Measurements from ENCODE around the gene SPOP. TPM values are rescaled to one million over a fixed set of nuclear protein-coding genes. Genes with fewer than 3 reads are reported as not detected.

The SPOP gene
- total RNA-seq, 1 experiment from 2014 or later, result 52.3 TPM

DNA sequence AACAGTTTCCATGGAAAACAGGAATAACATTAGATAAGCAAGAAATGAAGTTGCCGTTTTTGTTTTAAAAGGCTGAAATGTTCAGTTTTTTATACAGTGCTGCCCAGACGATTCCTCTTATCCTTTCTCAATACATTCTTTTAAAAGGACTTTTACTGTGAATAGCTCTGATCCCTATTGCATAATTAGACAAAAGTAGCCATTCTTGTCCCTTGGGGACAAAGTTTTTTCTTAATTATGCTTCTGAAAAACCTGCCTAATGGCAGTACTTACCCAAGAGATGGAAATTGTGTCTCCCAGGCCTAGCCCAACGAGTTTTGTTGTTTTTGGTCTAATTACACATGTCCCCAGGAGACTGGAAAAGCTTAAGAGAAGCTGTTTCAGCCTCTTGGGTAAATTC is 74.7 kb downstream of the SPOP start:
- no peaks in the 10 kb centered on the region for H3K4me1 Mint-ChIP-seq (ENCODE audit: insufficient read depth, unreplicated experiment)
- H3K36me3 Mint-ChIP-seq (ENCODE audit: insufficient read depth, unreplicated experiment), result peaks cover 85% of the 10 kb centered on the region
- TF ChIP-seq, protein P1, sequence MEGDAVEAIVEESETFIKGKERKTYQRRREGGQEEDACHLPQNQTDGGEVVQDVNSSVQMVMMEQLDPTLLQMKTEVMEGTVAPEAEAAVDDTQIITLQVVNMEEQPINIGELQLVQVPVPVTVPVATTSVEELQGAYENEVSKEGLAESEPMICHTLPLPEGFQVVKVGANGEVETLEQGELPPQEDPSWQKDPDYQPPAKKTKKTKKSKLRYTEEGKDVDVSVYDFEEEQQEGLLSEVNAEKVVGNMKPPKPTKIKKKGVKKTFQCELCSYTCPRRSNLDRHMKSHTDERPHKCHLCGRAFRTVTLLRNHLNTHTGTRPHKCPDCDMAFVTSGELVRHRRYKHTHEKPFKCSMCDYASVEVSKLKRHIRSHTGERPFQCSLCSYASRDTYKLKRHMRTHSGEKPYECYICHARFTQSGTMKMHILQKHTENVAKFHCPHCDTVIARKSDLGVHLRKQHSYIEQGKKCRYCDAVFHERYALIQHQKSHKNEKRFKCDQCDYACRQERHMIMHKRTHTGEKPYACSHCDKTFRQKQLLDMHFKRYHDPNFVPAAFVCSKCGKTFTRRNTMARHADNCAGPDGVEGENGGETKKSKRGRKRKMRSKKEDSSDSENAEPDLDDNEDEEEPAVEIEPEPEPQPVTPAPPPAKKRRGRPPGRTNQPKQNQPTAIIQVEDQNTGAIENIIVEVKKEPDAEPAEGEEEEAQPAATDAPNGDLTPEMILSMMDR (IDR thresholded peaks at IDR 0.05; ENCODE audit: unreplicated experiment), result no peak
- H3K9me3 Mint-ChIP-seq (ENCODE audit: unreplicated experiment), result no peaks in the 10 kb centered on the region
- ChIA-PET POLR2A (interaction anchor here (1.0 to 2.1 kb wide), 3 partner anchors 8 to 19 kb away, joined by 3 to 10 read pairs (median 4); no protein-coding TSS in a partner anchor), CTCF (interaction anchor here (0.5 to 1.6 kb wide), 4 partner anchors 10 to 559 kb away, joined by 3 to 4 read pairs (median 4); no protein-coding TSS in a partner anchor)
- no peaks in the 10 kb centered on the region for H3K27me3 Mint-ChIP-seq (ENCODE audit: insufficient read depth, unreplicated experiment)
- BruUV-seq (replicated peaks), result no TSS peak
- no peak for DNase-seq (ENCODE audit: unreplicated experiment)
- no peak overlapping the region for H3K4me3 Mint-ChIP-seq (ENCODE audit: unreplicated experiment)
- intact Hi-C loops (cut with micrococcal nuclease), result no loop called here
- H3K27ac Mint-ChIP-seq (ENCODE audit: low read depth, unreplicated experiment), result no peak overlapping the region

GRCh38 chr17:49602783-49603182 is 75.1 kb downstream of the SPOP start:
- H3K9me3 Mint-ChIP-seq (ENCODE audit: unreplicated experiment), result no peaks in the 10 kb centered on the region
- TF ChIP-seq, protein P1 (IDR thresholded peaks at IDR 0.05; ENCODE audit: unreplicated experiment), result no peak
- ChIA-PET POLR2A (interaction anchor here (1.0 to 2.1 kb wide), 4 partner anchors 8 to 20 kb away, joined by 3 to 10 read pairs (median 4); no protein-coding TSS in a partner anchor), CTCF (interaction anchor here (0.5 to 1.6 kb wide), 3 partner anchors 9 to 350 kb away, joined by 3 to 4 read pairs (median 4); no protein-coding TSS in a partner anchor)
- H3K27me3 Mint-ChIP-seq (ENCODE audit: insufficient read depth, unreplicated experiment), result no peaks in the 10 kb centered on the region
- no peak overlapping the region for H3K4me3 Mint-ChIP-seq (ENCODE audit: unreplicated experiment)
- H3K27ac Mint-ChIP-seq (ENCODE audit: low read depth, unreplicated experiment), result no peak overlapping the region
- BruUV-seq (replicated peaks), result no TSS peak
- DNase-seq (ENCODE audit: unreplicated experiment), result no peak
- intact Hi-C loops (cut with micrococcal nuclease), result no loop called here
- H3K4me1 Mint-ChIP-seq (ENCODE audit: insufficient read depth, unreplicated experiment), result no peaks in the 10 kb centered on the region
- peaks cover 84% of the 10 kb centered on the region for H3K36me3 Mint-ChIP-seq (ENCODE audit: insufficient read depth, unreplicated experiment)

DNA sequence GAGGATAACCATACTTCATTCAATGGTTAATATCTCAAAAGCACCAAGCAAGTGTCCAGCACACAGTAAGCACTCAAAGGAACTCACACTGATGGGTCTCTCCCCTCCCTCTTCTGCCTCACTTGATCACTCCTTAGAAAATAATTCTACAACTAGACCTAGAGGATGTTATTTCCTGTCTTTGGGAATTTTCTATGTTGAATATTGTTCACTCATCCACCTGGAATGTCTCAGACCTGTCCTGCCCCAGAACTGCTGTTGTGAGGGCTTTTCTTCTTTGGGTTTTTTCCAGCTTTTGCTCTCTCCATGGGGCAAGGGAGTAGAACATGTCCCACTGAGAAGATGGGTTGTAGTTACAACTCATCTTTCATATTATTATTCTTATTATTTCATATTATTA is 76.9 kb downstream of the SPOP start:
- Mint-ChIP-seq H3K4me3 (ENCODE audit: unreplicated experiment) (no peak overlapping the region), H3K27ac (ENCODE audit: low read depth, unreplicated experiment) (no peak overlapping the region), H3K36me3 (ENCODE audit: insufficient read depth, unreplicated experiment) (peaks cover 83% of the 10 kb centered on the region), H3K9me3 (ENCODE audit: unreplicated experiment) (no peaks in the 10 kb centered on the region), H3K27me3 (ENCODE audit: insufficient read depth, unreplicated experiment) (no peaks in the 10 kb centered on the region), H3K4me1 (ENCODE audit: insufficient read depth, unreplicated experiment) (no peaks in the 10 kb centered on the region)
- no peak for DNase-seq (ENCODE audit: unreplicated experiment)
- intact Hi-C loops (cut with micrococcal nuclease), result no loop called here
- no TSS peak for BruUV-seq (replicated peaks)
- CTCF ChIA-PET, result interaction anchor here (1.1 kb wide), 1 partner anchor 45 kb away, joined by 3 read pairs; no protein-coding TSS in a partner anchor
- TF ChIP-seq, protein P1 (IDR thresholded peaks at IDR 0.05; ENCODE audit: unreplicated experiment), result no peak
- POLR2A ChIA-PET, result no interaction called here

- TF ChIP-seq, protein P1 (IDR thresholded peaks at IDR 0.05; ENCODE audit: unreplicated experiment), result no peak
- H3K4me3 Mint-ChIP-seq (ENCODE audit: unreplicated experiment), result no peak overlapping the region
- CTCF ChIA-PET, result interaction anchor here (0.9 to 1.6 kb wide), 3 partner anchors 9 to 41 kb away, joined by 3 to 4 read pairs (median 3); no protein-coding TSS in a partner anchor
- no peak for DNase-seq (ENCODE audit: unreplicated experiment)
- no TSS peak for BruUV-seq (replicated peaks)
- POLR2A ChIA-PET, result interaction anchor here (1.0 kb wide), 1 partner anchor 9 kb away, joined by 4 read pairs; no protein-coding TSS in a partner anchor
- no peaks in the 10 kb centered on the region for H3K27me3 Mint-ChIP-seq (ENCODE audit: insufficient read depth, unreplicated experiment)
- H3K27ac Mint-ChIP-seq (ENCODE audit: low read depth, unreplicated experiment), result no peak overlapping the region
- intact Hi-C loops (cut with micrococcal nuclease), result no loop called here
- no peaks in the 10 kb centered on the region for H3K4me1 Mint-ChIP-seq (ENCODE audit: insufficient read depth, unreplicated experiment)
- no peaks in the 10 kb centered on the region for H3K9me3 Mint-ChIP-seq (ENCODE audit: unreplicated experiment)
- H3K36me3 Mint-ChIP-seq (ENCODE audit: insufficient read depth, unreplicated experiment), result peaks cover 75% of the 10 kb centered on the region
These were observed 79.0 kb downstream of the SPOP start for GRCh38 chr17:49598918-49599317.
